Prostate gland (tissue), 2 donors: ENCODE results near the gene FSCN2. TPM values are rescaled to one million over a fixed set of nuclear protein-coding genes. Genes with fewer than 3 reads are reported as not detected.
"Not testable (repeated sequence)": the region's sequence is repeated elsewhere in the genome, so short reads cannot be mapped to it uniquely, and the experiment has no call there.

Experiments
- DNase-seq: peaks from one replicate; pipeline ENCODE4 v3.0.0-alpha.2; 2019; ENCODE audit warnings: low spot score
- H3K27ac ChIP-seq, 2 donors: fragments of 200-600 bp; sonication (generic); 2 replicates each; pipeline ENCODE4 v1.5.1; 2017 to 2019
- H3K27me3 ChIP-seq: fragments of 200-600 bp; sonication (generic); replicated peaks from 2 replicates; pipeline ENCODE4 v1.5.1; 2019; ENCODE audit not compliant: insufficient read depth
- H3K36me3 ChIP-seq, 2 donors: fragments of 200-600 bp; sonication (generic); 1 replicate in 1 of 2; 2 replicates in 1 of 2; pipeline versions ENCODE4 v1.5.1 to v1.8.1; 2017 to 2019
- H3K4me1 ChIP-seq: fragments of 200-600 bp; sonication (generic); replicated peaks from 2 replicates; pipeline ENCODE4 v1.5.1; 2019
- H3K4me3 ChIP-seq, 2 donors: fragments of 200-600 bp; sonication (generic); 2 replicates each; pipeline ENCODE4 v1.5.1; 2017 to 2019
- H3K9me3 ChIP-seq: fragments of 200-600 bp; sonication (generic); 2 replicates; pipeline ENCODE4 v1.5.1; 2017
- CTCF ChIP-seq, 4 experiments: fragments of 200-600 bp in 2 of 4; fragments of 450-650 bp in 2 of 4; sonication (generic) in 2 of 4; IDR thresholded peaks; 1 replicate in 3 of 4; 2 replicates in 1 of 4; pipeline ENCODE4 v1.5.1; 2016 to 2019; ENCODE audit warnings: antibody characterized with exemption in 4 of 4, mild to moderate bottlenecking in 2 of 4, moderate library complexity in 2 of 4
- POLR2A ChIP-seq: fragments of 450-650 bp; IDR thresholded peaks from one replicate; pipeline ENCODE4 v1.6.1; 2016; ENCODE audit warnings: antibody characterized with exemption, mild to moderate bottlenecking
- POLR2AphosphoS5 ChIP-seq: sonication (generic); formaldehyde crosslinking; IDR thresholded peaks from one replicate; pipeline ENCODE4 v1.6.1; 2017; ENCODE audit warnings: antibody characterized with exemption
- WGBS: methylation state at CpG from one replicate; pipeline ENCODE4 v1.1.5; 2018; 5-methylcytosine and 5-hydroxymethylcytosine counted together
- intact Hi-C: fragments of 100-400 bp; cut with DNase I; formaldehyde crosslinking; loops from one replicate; pipeline ENCODE4 v1.14.2; 2022
- total RNA-seq, 2 donors: library from RNA; depleted of rRNA; stranded (reverse); fragments of >200 nt; gene quantifications; one replicate each; pipeline ENCODE4 v1.1.0, GENCODE V29; 2016

Gene FSCN2
- total RNA-seq, 2 donors from 2014 or later: 3.1 to 5.6 TPM

- 85% methylated on average over 21 of the region's 21 CpGs for WGBS
- Histone ChIP-seq H3K4me3 (no peak overlapping the region), H3K4me1 (no peaks in the 10 kb centered on the region)
These were observed 1.3 kb upstream of the FSCN2 start for GRCh38 chr17:81526662-81527571.

GRCh38 chr17:81528384-81528650 lies 140 bp downstream of the FSCN2 start:
- no peak for DNase-seq
- no peaks in the 10 kb centered on the region for H3K36me3 ChIP-seq
- H3K4me1 ChIP-seq: no peaks in the 10 kb centered on the region
- H3K27ac ChIP-seq: no peak overlapping the region
- intact Hi-C loops: no loop called here
- no peaks in the 10 kb centered on the region for H3K9me3 ChIP-seq
- H3K27me3 ChIP-seq: no peaks in the 10 kb centered on the region
- 59% methylated on average over 14 of the region's 20 CpGs for WGBS
- TF ChIP-seq POLR2A (no peak), CTCF (IDR thresholded peaks at IDR 0.05) (no peak), POLR2AphosphoS5 (no peak)
- H3K4me3 ChIP-seq: no peak overlapping the region

More at GRCh38 chr17:81526662-81527571, 1.3 kb upstream of the FSCN2 start:
- intact Hi-C loops: no loop called here
- DNase-seq: no peak
- H3K27me3 ChIP-seq: no peaks in the 10 kb centered on the region
- H3K36me3 ChIP-seq: no peaks in the 10 kb centered on the region
- H3K27ac ChIP-seq: no peak overlapping the region
- no peaks in the 10 kb centered on the region for H3K9me3 ChIP-seq
- TF ChIP-seq POLR2AphosphoS5 (no peak), CTCF (IDR thresholded peaks at IDR 0.05) (no peak), POLR2A (no peak)

GRCh38 chr17:81528651-81529436 lies 667 bp downstream of the FSCN2 start:
- intact Hi-C loops: no loop called here

GRCh38 chr17:81529437-81529803 lies 1.2 kb downstream of the FSCN2 start:
- H3K27me3 ChIP-seq: no peaks in the 10 kb centered on the region
- WGBS: 91% methylated on average over 6 of the region's 6 CpGs
- no peak for DNase-seq
- no peaks in the 10 kb centered on the region for H3K36me3 ChIP-seq
- TF ChIP-seq CTCF (IDR thresholded peaks at IDR 0.05): no peak
- TF ChIP-seq POLR2A: no peak
- TF ChIP-seq POLR2AphosphoS5: no peak
- H3K4me1 ChIP-seq: no peaks in the 10 kb centered on the region
- no peaks in the 10 kb centered on the region for H3K9me3 ChIP-seq
- intact Hi-C loops: no loop called here
- H3K4me3 ChIP-seq: no peak overlapping the region
- no peak overlapping the region for H3K27ac ChIP-seq

More at GRCh38 chr17:81528651-81529436, 667 bp downstream of the FSCN2 start:
- no peak for DNase-seq
- WGBS: 78% methylated on average over 48 of the region's 62 CpGs
- no peaks in the 10 kb centered on the region for H3K4me1 ChIP-seq
- no peaks in the 10 kb centered on the region for H3K9me3 ChIP-seq
- TF ChIP-seq POLR2AphosphoS5 (no peak), CTCF (IDR thresholded peaks at IDR 0.05) (no peak), POLR2A (no peak)
- H3K27ac ChIP-seq: no peak overlapping the region
- H3K4me3 ChIP-seq: no peak overlapping the region
- no peaks in the 10 kb centered on the region for H3K27me3 ChIP-seq
- no peaks in the 10 kb centered on the region for H3K36me3 ChIP-seq

- H3K36me3 ChIP-seq, intact Hi-C loops, H3K27me3 ChIP-seq, H3K4me3 ChIP-seq, H3K4me1 ChIP-seq, H3K9me3 ChIP-seq, DNase-seq, H3K27ac ChIP-seq: not testable (repeated sequence)
- 79% methylated on average over 6 of the region's 6 CpGs for WGBS
These were observed 2.8 kb downstream of the FSCN2 start for GRCh38 chr17:81531013-81531412.

GRCh38 chr17:81531998-81532404 lies 3.8 kb downstream of the FSCN2 start:
- 88% methylated on average over 3 of the region's 3 CpGs for WGBS
- not testable (repeated sequence) for H3K36me3 ChIP-seq

More at GRCh38 chr17:81531998-81532404, 3.8 kb downstream of the FSCN2 start:
- DNase-seq, H3K27ac ChIP-seq, H3K4me3 ChIP-seq, H3K27me3 ChIP-seq, H3K9me3 ChIP-seq, H3K4me1 ChIP-seq, intact Hi-C loops: not testable (repeated sequence)
